SK-N-SH (cell line): ENCODE data around the gene DCDC1.

Experiments
- CHD2 ChIP-seq: fragments of 150-350 bp; IDR thresholded peaks from 2 replicates; pipeline ENCODE4 v1.6.1; 2018; ENCODE audit warnings: low read length; ENCODE audit not compliant: partially characterized antibody
- CTCF ChIP-seq: fragments of 200-600 bp; sonication (generic); IDR thresholded peaks from 2 replicates; pipeline ENCODE4 v1.6.1; 2017; ENCODE audit warnings: antibody characterized with exemption, mild to moderate bottlenecking, moderate library complexity
- MAX ChIP-seq: IDR thresholded peaks from 2 replicates; pipeline ENCODE4 v1.4.0; 2012; ENCODE audit warnings: low read depth
- RAD21 ChIP-seq: IDR thresholded peaks from 2 replicates; pipeline ENCODE4 v1.6.1; 2012; ENCODE audit warnings: mild to moderate bottlenecking, low read length
- TAF1 ChIP-seq: IDR thresholded peaks from 2 replicates; pipeline ENCODE4 v1.6.1; 2012; ENCODE audit warnings: low read depth, mild to moderate bottlenecking, low read length, moderate library complexity, borderline replicate concordance

GRCh38 chr11:30873924-30874610 lies 495.5 kb downstream of the DCDC1 start:
- TF ChIP-seq MAX (no peak), CTCF (no peak), RAD21 (no peak), TAF1 (no peak), CHD2 (no peak)
